ENCODE results near the gene NECTIN1.

NECTIN1 gene, protein sequence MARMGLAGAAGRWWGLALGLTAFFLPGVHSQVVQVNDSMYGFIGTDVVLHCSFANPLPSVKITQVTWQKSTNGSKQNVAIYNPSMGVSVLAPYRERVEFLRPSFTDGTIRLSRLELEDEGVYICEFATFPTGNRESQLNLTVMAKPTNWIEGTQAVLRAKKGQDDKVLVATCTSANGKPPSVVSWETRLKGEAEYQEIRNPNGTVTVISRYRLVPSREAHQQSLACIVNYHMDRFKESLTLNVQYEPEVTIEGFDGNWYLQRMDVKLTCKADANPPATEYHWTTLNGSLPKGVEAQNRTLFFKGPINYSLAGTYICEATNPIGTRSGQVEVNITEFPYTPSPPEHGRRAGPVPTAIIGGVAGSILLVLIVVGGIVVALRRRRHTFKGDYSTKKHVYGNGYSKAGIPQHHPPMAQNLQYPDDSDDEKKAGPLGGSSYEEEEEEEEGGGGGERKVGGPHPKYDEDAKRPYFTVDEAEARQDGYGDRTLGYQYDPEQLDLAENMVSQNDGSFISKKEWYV

GRCh38 chr11:119728651-119729580, at the start of gene NECTIN1:
NECTIN1 (minus strand) TSS chr11:119729200; CDS start chr11:119728553, 647 bp downstream.
- peak; percentile 99 for DNase-seq

DNA sequence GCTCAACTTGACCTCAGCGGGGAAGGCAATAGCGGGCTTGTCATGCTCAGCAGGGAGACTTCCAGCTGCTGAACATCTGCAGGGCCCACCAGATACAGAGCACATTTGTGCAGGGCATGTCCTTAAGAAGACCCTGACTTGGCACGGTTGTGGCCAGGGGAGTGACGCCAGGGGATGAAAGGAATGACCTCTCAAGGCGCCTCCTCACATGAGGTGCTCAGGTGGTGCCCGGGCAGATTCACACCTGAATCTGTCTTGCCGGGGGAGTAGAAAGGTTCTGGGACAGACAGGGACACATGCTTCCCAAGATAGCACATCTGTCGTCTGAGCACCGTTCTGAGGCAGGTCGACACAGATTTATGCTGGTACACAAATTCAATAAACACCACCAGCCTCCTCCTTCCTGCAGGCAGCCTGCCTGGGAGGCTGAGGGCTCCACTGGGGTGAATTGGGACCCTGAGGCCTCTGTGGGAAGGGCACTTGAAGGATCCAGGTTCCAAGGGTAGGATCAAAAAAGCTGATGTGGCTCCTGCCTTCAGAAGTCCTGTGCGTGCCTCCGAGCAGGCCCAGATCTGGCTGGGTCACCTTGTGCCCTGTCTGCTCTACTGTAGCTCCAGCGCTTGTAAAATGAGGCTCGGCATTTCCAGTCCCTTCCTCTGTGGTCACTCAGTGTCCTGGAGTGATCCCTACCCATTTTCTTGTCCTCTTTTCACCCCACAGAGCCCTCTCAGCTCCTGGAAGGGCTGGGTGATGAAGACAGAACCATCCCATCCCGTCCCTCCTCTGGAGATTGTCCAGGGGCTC, 49.6 kb upstream of the NECTIN1 start:
- DNase-seq, result no peak

DNA sequence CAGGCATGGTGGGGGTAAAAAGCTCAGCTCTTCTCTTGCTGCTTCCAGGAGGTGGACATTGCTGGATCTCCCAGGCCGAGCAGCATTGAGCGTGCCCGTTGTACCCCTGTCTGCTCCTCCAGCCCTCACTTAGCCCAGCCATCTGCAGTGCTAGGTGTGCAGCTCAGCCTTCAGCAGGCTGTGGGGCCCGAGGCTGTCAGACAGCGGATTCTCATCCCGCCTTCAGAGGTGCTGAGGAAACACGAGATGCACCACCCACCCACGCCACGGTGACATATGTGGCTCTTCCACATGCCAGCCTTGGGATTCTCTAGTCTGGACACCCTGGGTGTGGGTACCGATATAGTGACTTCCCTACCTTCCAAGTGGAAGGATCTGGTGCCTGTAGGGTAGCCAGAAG, 48.9 kb upstream of the NECTIN1 start:
- no peak for DNase-seq

- no peak for DNase-seq
Observed at GRCh38 chr11:119776651-119777050, 47.7 kb upstream of the NECTIN1 start.

GRCh38 chr11:119776031-119776636, 47.1 kb upstream of the NECTIN1 start:
- DNase-seq, result no peak

GRCh38 chr11:119774172-119774763, 45.3 kb upstream of the NECTIN1 start:
- DNase-seq, result no peak

GRCh38 chr11:119772641-119773415, 43.8 kb upstream of the NECTIN1 start:
- no peak for DNase-seq

- no peak for DNase-seq
Observed at GRCh38 chr11:119772076-119772475, 43.1 kb upstream of the NECTIN1 start.

- DNase-seq, result no peak
Observed at GRCh38 chr11:119771172-119771770, 42.3 kb upstream of the NECTIN1 start.

DNA sequence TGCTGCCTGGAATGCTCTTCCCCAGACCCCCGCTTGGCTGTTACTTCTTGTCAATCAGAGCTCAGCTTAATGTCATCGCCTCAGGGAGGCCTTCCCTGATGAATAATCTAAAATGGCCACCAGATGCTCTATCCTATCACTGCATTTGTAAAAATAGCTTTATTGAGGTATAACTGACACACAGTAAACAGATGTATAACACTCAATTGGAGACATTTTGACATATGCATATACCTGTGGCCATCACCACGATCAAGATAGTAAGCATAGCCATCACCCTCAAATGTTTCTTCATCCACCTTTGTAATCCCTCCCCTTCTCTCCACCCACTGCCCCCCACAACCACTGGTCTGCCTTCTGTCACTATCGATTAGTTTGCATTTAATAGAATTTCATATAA, 36.6 kb upstream of the NECTIN1 start:
- no peak for DNase-seq

DNA sequence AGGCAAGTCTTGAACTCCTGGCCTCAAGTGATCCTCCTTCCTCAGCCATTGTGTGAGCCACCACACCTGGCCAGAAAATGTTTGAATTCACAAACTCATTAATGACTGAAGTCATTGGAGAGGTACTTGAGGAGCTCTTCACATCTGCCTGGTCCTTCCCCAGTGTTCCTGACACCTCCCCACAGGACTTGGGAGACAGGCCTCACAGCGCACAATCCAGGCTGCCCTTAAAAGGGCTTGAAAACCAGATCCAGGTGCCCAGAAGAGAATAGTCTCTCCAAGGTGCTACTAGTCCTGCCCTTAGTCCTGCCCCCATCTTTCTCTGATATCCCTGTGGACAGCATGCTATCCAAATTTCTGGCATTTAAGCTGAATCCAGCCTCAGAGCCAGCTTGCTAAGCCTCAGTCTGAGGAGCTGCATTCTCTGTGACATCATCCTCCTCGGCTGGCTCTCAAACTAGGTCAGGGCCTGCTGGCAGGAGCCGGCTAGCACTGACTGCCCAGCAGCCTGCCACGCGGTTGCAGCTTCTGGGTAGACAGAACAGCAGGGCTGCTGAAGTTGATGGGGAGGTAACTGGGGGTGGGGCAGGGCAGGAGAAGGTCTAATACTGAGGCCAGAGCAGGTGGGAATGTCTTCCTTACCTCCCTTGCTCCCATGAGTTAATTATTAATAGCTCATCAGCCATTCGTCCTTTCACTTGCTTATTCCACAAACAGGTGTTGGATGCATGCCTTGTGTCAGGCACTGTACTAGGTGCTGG, 35.3 kb upstream of the NECTIN1 start:
- no peak for DNase-seq

- no peak for DNase-seq
Observed at GRCh38 chr11:119763071-119763728, 34.2 kb upstream of the NECTIN1 start.

GRCh38 chr11:119759747-119760412, 30.9 kb upstream of the NECTIN1 start:
- no peak for DNase-seq

- no peak for DNase-seq
Observed at GRCh38 chr11:119759324-119759723, 30.3 kb upstream of the NECTIN1 start.

DNA sequence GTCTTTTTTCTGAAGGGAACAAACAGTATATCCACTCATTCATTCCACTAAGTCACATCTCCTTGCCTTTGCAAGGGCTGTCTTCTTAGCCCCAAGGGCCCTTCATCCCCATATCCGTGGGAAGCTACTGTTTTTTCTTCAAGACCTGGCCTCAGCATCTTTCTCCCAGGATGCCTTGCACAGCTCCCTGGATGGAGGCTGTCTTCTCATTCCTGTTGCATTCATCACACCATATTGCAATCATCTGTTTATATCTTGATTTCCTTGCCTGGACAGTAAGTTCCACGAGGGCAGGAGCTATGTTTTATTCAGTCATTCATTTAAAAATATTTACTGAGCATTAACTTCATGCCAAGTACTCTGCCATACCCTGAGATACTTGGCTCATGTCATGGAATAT, 29.3 kb upstream of the NECTIN1 start:
- DNase-seq, result no peak

GRCh38 chr11:119757378-119757777, 28.4 kb upstream of the NECTIN1 start:
- no peak for DNase-seq

GRCh38 chr11:119756169-119756865, 27.3 kb upstream of the NECTIN1 start:
- no peak for DNase-seq
